Activated CD4-positive, alpha-beta T cell treated with anti-CD3 and anti-CD28 coated beads, Interleukin-2, amount 10 ng/mL, durations not matched to agents 7 days and 5 days (primary cell): ENCODE measurements around the gene OLFM1. TPM values are rescaled to one million over a fixed set of nuclear protein-coding genes. Genes with fewer than 3 reads are reported as not detected.
"Not testable (repeated sequence)": the region's sequence is repeated elsewhere in the genome, so short reads cannot be mapped to it uniquely, and the experiment has no call there.

ENCODE experiments used
- CTCF ChIA-PET: fragments of 350-600 bp; sonication (Branson Sonifier 250); formaldehyde crosslinking; loops from one replicate; lab custom pipeline; 2021; ENCODE audit warnings: antibody characterized with exemption; lab: Charles Lee
- POLR2A ChIA-PET: fragments of 350-600 bp; sonication (Branson Sonifier 250); formaldehyde crosslinking; loops from one replicate; lab custom pipeline; 2021; ENCODE audit warnings: antibody characterized with exemption; lab: Charles Lee
- DNase-seq: peaks from one replicate; pipeline ENCODE4 v3.0.0-alpha.2; 2020
- H3K27ac Mint-ChIP-seq: one replicate; pipeline ENCODE4 v1.8.0; 2021; ENCODE audit warnings: mild to moderate bottlenecking, moderate library complexity, mixed read lengths
- H3K27me3 Mint-ChIP-seq: one replicate; pipeline ENCODE4 v1.8.0; 2021; ENCODE audit warnings: mixed read lengths
- H3K36me3 Mint-ChIP-seq: one replicate; pipeline ENCODE4 v1.8.0; 2021; ENCODE audit warnings: low read depth, mixed read lengths
- H3K4me1 Mint-ChIP-seq: one replicate; pipeline ENCODE4 v1.8.0; 2021; ENCODE audit warnings: mixed read lengths
- H3K4me3 Mint-ChIP-seq: one replicate; pipeline ENCODE4 v1.8.0; 2021; ENCODE audit warnings: mild to moderate bottlenecking, moderate library complexity, mixed read lengths
- H3K9me3 Mint-ChIP-seq: one replicate; pipeline ENCODE4 v1.8.0; 2021; ENCODE audit warnings: mixed read lengths
- total RNA-seq, 2 experiments: library from RNA; stranded (reverse); gene quantifications; one replicate each; pipeline ENCODE4 v1.2.3, GENCODE V29; 2021

Gene OLFM1
- total RNA-seq, 2 experiments from 2014 or later: not detected

DNA sequence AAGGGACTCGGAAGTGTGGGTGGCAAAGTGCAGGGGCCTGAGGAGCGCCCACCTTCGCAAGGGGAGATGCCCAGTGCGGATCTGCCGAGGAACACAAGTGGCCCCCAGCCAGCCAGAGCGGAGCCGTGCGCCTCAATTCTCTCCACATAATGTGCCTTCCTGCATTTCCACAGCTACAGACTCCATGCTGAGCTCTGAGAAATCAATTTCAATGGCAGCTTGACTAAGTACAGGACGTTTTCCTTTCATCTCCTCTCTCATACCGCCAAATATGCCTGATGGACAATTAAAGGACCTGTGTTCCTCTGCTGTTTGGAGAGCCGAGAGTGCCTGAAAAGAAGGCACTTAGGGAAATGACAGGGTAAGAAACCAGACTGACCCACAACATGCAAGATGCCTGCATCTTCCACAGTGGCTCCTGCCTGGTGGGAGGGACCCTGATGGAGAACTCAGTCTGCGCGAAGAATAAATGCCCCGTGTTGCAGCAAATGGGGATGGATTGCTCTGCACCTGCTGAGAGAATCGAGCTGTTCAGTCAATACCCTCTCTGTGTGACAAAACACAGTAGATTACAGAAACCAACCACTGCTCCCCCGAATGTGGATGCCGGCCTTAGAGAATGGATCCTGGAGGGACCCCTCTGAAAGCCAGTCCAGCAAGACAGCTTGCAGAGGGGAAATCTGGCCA, 38.6 kb upstream of the OLFM1 start:
- Mint-ChIP-seq H3K27ac (no peak overlapping the region), H3K4me1 (no peaks in the 10 kb centered on the region), H3K36me3 (no peaks in the 10 kb centered on the region), H3K9me3 (no peaks in the 10 kb centered on the region), H3K4me3 (no peak overlapping the region), H3K27me3 (no peaks in the 10 kb centered on the region)
- DNase-seq: no peak
- CTCF ChIA-PET: no interaction called here
- POLR2A ChIA-PET: no interaction called here

DNA sequence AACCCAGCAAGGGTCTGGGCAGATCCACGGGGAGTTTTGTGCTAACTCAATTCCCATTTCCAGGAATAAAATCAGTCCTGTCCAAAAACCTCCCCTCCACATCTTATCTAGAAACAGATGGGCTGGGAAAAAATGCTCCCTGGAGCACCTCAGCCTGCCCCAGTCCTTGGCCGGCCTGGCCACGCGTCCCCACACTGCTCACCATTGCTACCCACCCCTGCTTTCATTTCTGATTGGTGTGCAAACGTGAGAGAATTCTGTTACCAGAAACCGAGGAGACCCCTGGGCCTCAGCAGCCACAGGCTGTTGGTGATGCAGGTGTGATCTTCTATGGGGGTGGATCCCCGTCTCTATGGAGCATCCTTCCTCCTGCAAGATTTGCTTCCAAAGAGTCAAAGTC, 38.0 kb upstream of the OLFM1 start:
- H3K4me3 Mint-ChIP-seq: no peak overlapping the region
- H3K36me3 Mint-ChIP-seq: no peaks in the 10 kb centered on the region
- DNase-seq: no peak
- H3K27me3 Mint-ChIP-seq: peaks cover 3% of the 10 kb centered on the region
- no peak overlapping the region for H3K27ac Mint-ChIP-seq
- POLR2A ChIA-PET: no interaction called here
- CTCF ChIA-PET: no interaction called here
- no peaks in the 10 kb centered on the region for H3K4me1 Mint-ChIP-seq
- H3K9me3 Mint-ChIP-seq: no peaks in the 10 kb centered on the region

DNA sequence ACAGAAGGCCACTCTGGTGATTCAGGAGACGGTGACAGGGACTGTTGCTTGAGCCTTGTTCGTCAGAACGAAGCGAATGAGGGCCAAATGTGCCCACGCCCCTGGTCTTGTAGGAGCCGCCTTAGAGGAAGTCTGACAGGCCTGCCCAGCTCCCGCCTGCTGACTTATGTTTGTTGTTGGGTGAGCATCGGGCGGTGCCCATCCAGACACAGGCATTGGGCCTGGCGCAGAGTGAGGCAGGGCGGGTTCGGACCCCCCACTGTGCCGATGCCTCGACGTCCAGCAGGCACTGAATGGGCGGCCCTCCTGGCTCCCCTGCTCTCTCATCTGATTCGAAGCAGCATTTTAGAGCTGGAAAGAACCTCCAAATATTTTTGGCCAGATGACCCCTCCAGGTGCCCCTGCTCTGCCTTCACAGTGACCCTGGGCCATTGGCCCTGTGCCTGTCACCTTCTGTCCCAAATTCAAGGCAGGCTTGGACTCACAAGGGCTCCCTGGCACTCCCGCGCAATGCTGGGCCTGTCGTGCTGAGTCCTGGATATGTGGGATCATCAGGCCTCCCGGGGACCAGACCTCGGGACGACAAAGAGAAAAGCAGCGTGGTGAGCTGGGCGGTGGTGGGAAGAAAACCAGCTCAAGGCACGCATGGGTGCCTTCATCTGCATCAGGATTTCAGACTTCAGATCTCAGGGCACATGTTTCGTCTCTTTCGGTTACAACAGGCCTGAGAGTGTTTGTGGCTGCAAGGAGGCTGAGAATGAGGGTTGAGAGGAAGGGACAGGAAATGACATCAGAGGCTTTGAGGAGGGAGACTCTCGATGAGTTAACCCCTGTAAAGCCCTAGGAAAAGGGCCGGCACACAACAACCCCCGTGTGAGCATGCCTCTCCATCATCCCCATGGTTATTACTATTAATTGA, 37.1 kb upstream of the OLFM1 start:
- no peak overlapping the region for H3K27ac Mint-ChIP-seq

DNA sequence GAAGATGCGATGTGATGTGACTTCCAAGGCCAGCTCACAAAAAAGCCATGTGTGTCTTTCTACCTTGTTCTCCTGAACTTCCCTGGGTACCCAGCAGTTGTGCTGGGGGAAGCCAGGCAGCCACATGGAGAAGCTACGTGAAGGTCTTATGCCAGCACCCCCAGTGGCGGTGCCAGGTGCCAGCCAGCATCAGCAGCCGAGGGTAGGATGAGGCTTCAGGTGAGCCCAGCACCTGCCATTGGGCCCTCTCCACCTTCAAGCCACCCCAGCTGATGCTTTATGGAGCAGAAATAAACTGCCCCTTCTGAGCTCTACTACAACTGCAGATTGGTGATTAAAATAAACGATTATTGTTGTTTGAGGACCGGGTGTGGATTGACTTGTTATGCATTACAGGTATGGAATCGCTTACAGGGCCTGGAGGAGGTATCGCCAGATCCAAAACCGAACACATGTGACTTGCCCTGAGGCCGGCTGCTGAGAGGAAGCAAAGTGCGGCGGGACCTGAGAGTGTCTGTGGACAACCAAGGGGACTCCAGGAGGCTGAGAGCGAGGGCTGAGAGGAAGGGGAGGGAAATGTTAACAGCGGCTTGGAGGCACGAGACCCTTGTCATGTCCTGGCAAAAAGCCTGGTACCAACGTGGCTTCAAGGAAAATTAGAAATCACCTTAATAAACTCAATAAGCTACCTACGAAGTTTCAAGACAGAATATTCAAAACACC, 36.0 kb upstream of the OLFM1 start:
- no peaks in the 10 kb centered on the region for H3K4me1 Mint-ChIP-seq
- H3K36me3 Mint-ChIP-seq: no peaks in the 10 kb centered on the region
- H3K27me3 Mint-ChIP-seq: peaks cover 9% of the 10 kb centered on the region
- DNase-seq: no peak
- H3K9me3 Mint-ChIP-seq: no peaks in the 10 kb centered on the region
- H3K27ac Mint-ChIP-seq: no peak overlapping the region
- CTCF ChIA-PET: no interaction called here
- H3K4me3 Mint-ChIP-seq: no peak overlapping the region
- POLR2A ChIA-PET: no interaction called here

More for the DNA sequence above, 37.1 kb upstream of the OLFM1 start:
- POLR2A ChIA-PET: no interaction called here
- H3K9me3 Mint-ChIP-seq: no peaks in the 10 kb centered on the region
- no peak overlapping the region for H3K4me3 Mint-ChIP-seq
- DNase-seq: no peak
- no peaks in the 10 kb centered on the region for H3K4me1 Mint-ChIP-seq
- H3K36me3 Mint-ChIP-seq: no peaks in the 10 kb centered on the region
- CTCF ChIA-PET: no interaction called here
- H3K27me3 Mint-ChIP-seq: peaks cover 8% of the 10 kb centered on the region

DNA sequence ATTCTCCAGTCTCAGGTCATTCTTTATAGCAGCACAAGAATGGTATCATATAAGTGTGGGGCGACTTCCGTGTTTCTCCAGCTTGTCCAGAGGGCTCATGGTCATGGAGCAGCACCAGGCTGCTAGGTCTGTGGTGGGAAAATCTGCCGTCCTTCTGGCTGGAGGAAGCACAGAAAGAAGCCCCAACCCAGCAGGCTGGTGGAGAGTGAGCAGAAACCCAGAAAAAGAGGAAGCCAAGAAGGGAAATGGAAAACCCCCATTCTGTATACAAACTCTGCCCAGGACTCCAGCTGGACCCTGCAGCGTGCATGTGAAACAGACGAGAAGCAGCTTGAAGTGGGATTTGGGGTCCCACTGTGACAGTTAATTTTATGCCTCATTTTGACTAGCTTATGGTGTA, 34.3 kb upstream of the OLFM1 start:
- DNase-seq: no peak
- ChIA-PET POLR2A (no interaction called here), CTCF (no interaction called here)
- Mint-ChIP-seq H3K4me1 (no peaks in the 10 kb centered on the region), H3K36me3 (no peaks in the 10 kb centered on the region), H3K27me3 (peaks cover 17% of the 10 kb centered on the region), H3K9me3 (no peaks in the 10 kb centered on the region), H3K27ac (no peak overlapping the region), H3K4me3 (no peak overlapping the region)

DNA sequence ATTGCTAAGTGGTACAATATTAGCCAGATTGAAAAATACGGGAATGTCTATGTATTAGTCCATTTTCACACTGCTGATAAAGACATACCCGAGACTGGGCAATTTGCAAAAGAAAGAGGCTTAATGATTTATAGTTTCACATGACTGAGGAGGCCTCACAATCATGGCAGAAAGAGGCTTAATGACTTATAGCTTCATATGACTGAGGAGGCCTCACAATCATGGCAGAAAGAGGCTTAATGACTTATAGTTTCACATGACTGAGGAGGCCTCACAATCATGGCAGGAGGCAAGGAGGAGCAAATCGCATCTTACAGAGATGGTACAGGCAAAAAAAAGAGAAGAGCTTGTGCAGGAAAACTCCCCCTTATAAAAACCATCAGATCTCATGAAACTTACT, 32.3 kb upstream of the OLFM1 start:
- POLR2A ChIA-PET: no interaction called here
- H3K27ac Mint-ChIP-seq: no peak overlapping the region

GRCh38 chr9:135056541-135056940, 30.9 kb upstream of the OLFM1 start:
- Mint-ChIP-seq H3K27ac (no peak overlapping the region), H3K4me3 (no peak overlapping the region), H3K36me3 (no peaks in the 10 kb centered on the region), H3K9me3 (no peaks in the 10 kb centered on the region), H3K27me3 (peaks cover 17% of the 10 kb centered on the region), H3K4me1 (no peaks in the 10 kb centered on the region)
- DNase-seq: no peak
- ChIA-PET CTCF (no interaction called here), POLR2A (no interaction called here)

More for the DNA sequence above, 32.3 kb upstream of the OLFM1 start:
- DNase-seq: no peak
- Mint-ChIP-seq H3K4me1 (no peaks in the 10 kb centered on the region), H3K9me3 (no peaks in the 10 kb centered on the region), H3K36me3 (no peaks in the 10 kb centered on the region), H3K27me3 (peaks cover 17% of the 10 kb centered on the region), H3K4me3 (no peak overlapping the region)
- CTCF ChIA-PET: no interaction called here

DNA sequence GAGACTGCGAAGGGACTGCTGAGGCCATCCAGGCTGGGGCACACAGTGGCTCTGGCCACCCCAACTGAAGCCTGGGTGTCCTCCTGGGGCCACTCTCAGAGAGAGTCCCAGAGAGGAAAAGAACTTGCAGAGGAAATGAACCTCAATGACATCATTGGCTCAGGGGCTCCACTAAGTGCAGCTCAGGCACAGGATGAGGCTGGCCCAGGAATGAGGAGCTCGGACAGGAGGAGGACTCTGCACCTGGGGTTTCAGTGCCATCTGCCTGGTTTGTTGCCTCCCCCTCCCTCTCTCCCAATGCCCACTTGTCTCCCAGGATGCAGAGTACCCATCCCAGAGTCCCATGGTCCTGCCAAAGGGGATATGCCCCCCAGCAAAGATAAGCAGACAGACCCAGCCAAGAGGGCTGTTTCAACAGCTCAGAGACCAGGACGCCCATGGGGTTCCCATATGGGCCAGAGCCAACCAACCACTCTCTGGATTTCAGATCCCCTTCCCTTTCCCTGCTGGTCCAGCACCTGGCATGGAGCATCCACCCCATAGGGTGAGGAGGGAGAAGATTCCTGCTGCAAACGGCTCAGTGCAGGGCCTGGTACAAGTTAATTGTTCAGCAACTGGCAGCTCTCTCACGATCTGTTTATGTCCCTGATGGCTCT, 26.9 kb upstream of the OLFM1 start:
- no peak overlapping the region for H3K4me3 Mint-ChIP-seq
- POLR2A ChIA-PET: no interaction called here
- no peaks in the 10 kb centered on the region for H3K36me3 Mint-ChIP-seq
- peaks cover 3% of the 10 kb centered on the region for H3K9me3 Mint-ChIP-seq
- H3K27me3 Mint-ChIP-seq: peaks cover 8% of the 10 kb centered on the region
- H3K4me1 Mint-ChIP-seq: no peaks in the 10 kb centered on the region
- DNase-seq: no peak
- CTCF ChIA-PET: no interaction called here
- no peak overlapping the region for H3K27ac Mint-ChIP-seq

GRCh38 chr9:135061441-135061840, 26.0 kb upstream of the OLFM1 start:
- H3K9me3 Mint-ChIP-seq: peaks cover 3% of the 10 kb centered on the region
- H3K36me3 Mint-ChIP-seq: no peaks in the 10 kb centered on the region
- no peak for DNase-seq
- no peak overlapping the region for H3K27ac Mint-ChIP-seq
- H3K27me3 Mint-ChIP-seq: peaks cover 8% of the 10 kb centered on the region
- H3K4me3 Mint-ChIP-seq: no peak overlapping the region
- POLR2A ChIA-PET: no interaction called here
- no peaks in the 10 kb centered on the region for H3K4me1 Mint-ChIP-seq
- CTCF ChIA-PET: no interaction called here

GRCh38 chr9:135062254-135062653, 25.2 kb upstream of the OLFM1 start:
- ChIA-PET CTCF (interaction anchor here (1.0 kb wide), 1 partner anchor 8 kb away, joined by 3 read pairs; no protein-coding TSS in a partner anchor), POLR2A (no interaction called here)
- Mint-ChIP-seq H3K4me1 (no peaks in the 10 kb centered on the region), H3K36me3 (no peaks in the 10 kb centered on the region), H3K9me3 (peaks cover 3% of the 10 kb centered on the region), H3K4me3 (no peak overlapping the region), H3K27ac (no peak overlapping the region), H3K27me3 (peaks cover 4% of the 10 kb centered on the region)
- DNase-seq: no peak

DNA sequence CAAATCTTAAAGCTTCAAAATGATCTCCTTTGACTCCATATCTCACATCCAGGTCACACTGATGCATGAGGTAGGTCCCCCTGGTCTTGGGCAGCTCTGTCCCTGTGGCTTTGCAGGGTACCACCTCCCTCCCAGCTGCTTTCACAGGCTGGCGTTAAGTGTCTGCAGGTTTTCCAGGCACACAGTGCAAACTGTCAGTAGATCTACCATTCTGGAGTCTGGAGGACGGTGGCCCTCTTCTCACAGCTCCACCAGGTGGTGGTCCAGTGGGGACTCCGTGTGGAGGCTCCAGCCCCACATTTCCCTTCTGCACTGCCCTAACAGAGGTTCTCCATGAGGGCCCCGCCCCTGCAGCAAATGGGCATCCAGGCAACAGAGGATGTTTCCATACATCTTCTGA, 24.0 kb upstream of the OLFM1 start:
- H3K4me3 Mint-ChIP-seq, H3K9me3 Mint-ChIP-seq, POLR2A ChIA-PET, H3K36me3 Mint-ChIP-seq, H3K27ac Mint-ChIP-seq, H3K4me1 Mint-ChIP-seq, DNase-seq, H3K27me3 Mint-ChIP-seq, CTCF ChIA-PET: not testable (repeated sequence)

DNA sequence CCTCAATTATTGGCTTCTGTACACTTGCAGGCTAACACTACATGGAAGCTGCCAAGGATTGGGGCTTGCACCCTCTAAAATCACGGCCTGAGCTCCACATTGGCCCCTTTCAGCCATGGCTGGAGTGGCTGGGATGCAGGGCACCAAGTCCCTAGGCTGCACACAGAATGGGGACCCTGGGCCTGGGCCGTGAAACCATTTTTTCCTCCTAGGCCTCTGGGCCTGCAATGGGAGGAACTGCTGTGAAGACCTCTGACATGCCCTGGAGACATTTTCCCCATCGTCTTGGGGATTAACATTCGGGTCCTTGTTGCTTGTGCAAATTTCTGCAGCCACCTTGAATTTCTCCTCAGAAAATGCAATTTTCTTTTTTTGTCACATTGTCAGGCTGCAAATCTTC, 23.6 kb upstream of the OLFM1 start:
- H3K4me3 Mint-ChIP-seq, H3K36me3 Mint-ChIP-seq, H3K9me3 Mint-ChIP-seq, POLR2A ChIA-PET, H3K27ac Mint-ChIP-seq, CTCF ChIA-PET, H3K4me1 Mint-ChIP-seq, DNase-seq, H3K27me3 Mint-ChIP-seq: not testable (repeated sequence)
